H1 (cell line): ENCODE data around the gene TRAPPC2B. TPM values are rescaled to one million over a fixed set of nuclear protein-coding genes. Genes with fewer than 3 reads are reported as not detected.

Experiments
- ASH2L ChIP-seq: fragments of 200-600, 300-600 bp; sonication (generic); IDR thresholded peaks from one replicate; pipeline ENCODE4 v1.7.1; 2017; ENCODE audit warnings: low read length
- BCL11A ChIP-seq, 2 experiments: IDR thresholded peaks; one replicate each; pipeline ENCODE4 v1.6.1; 2011; ENCODE audit warnings: low read depth in 2 of 2, low read length in 2 of 2, mild to moderate bottlenecking in 2 of 2
- BRCA1 ChIP-seq: IDR thresholded peaks from 2 replicates; pipeline ENCODE4 v1.6.1; 2012; ENCODE audit warnings: low read depth, low read length, improper control_type of control experiment
- CBX8 ChIP-seq: fragments of 300-800, 300-1000 bp; sonication (generic); IDR thresholded peaks from 2 replicates; pipeline ENCODE4 v1.7.1; 2016; ENCODE audit warnings: low read depth, low read length, borderline replicate concordance
- CHD1 ChIP-seq: IDR thresholded peaks from 2 replicates; pipeline ENCODE4 v1.6.1; 2012; ENCODE audit warnings: low read depth, low read length, improper control_type of control experiment
- CREB1 ChIP-seq: IDR thresholded peaks from 2 replicates; pipeline ENCODE4 v1.6.1; 2012; ENCODE audit warnings: inconsistent platforms
- EP300 ChIP-seq, 2 experiments: IDR thresholded peaks; 1 replicate in 1 of 2; 2 replicates in 1 of 2; pipeline ENCODE4 v1.6.1; 2011 to 2012; ENCODE audit warnings: low read depth in 2 of 2, low read length in 2 of 2, mild to moderate bottlenecking in 2 of 2, borderline replicate concordance in 1 of 2, inconsistent platforms in 1 of 2, moderate library complexity in 1 of 2
- EZH2 ChIP-seq: fragments of 200-600 bp; sonication (generic); IDR thresholded peaks from 2 replicates; pipeline ENCODE4 v1.7.1; 2012; ENCODE audit warnings: low read depth, mild to moderate bottlenecking, moderate library complexity, low read length, inconsistent platforms; ENCODE audit not compliant: severe bottlenecking
- GABPA ChIP-seq: IDR thresholded peaks from 2 replicates; pipeline ENCODE4 v1.6.1; 2011; ENCODE audit warnings: mild to moderate bottlenecking, low read length, moderate library complexity, borderline replicate concordance; ENCODE audit not compliant: insufficient read depth
- GTF2F1 ChIP-seq: IDR thresholded peaks from 2 replicates; pipeline ENCODE4 v1.6.1; 2012; ENCODE audit warnings: low read depth, low read length, improper control_type of control experiment, borderline replicate concordance
- HDAC2 ChIP-seq, 2 experiments: fragments of 300-600 bp in 1 of 2; sonication (generic) in 1 of 2; IDR thresholded peaks; 2 replicates each; pipeline ENCODE4 v1.6.1; 2011 to 2012; ENCODE audit warnings: low read depth in 2 of 2, low read length in 2 of 2, mild to moderate bottlenecking in 2 of 2, moderate library complexity in 2 of 2, borderline replicate concordance in 1 of 2, inconsistent platforms in 1 of 2
- JUN ChIP-seq: IDR thresholded peaks from 2 replicates; pipeline ENCODE4 v1.6.1; 2011; ENCODE audit warnings: low read depth, mild to moderate bottlenecking, improper control_type of control experiment, low read length
- KDM5A ChIP-seq: fragments of 200-600 bp; IDR thresholded peaks from 2 replicates; pipeline ENCODE4 v1.7.1; 2012; ENCODE audit warnings: mild to moderate bottlenecking, low read length, inconsistent platforms, mixed read lengths
- MAX ChIP-seq: IDR thresholded peaks from 2 replicates; pipeline ENCODE4 v1.6.1; 2012; ENCODE audit warnings: inconsistent platforms
- NANOG ChIP-seq: IDR thresholded peaks from 2 replicates; pipeline ENCODE4 v1.6.1; 2011; ENCODE audit warnings: low read length, low read depth, mild to moderate bottlenecking, inconsistent platforms; ENCODE audit not compliant: insufficient read depth, poor library complexity, severe bottlenecking
- POLR2A ChIP-seq, 2 experiments: IDR thresholded peaks; 1 replicate in 1 of 2; 2 replicates in 1 of 2; pipeline ENCODE4 v1.6.1; 2011; ENCODE audit warnings: low read depth in 2 of 2, low read length in 2 of 2, mild to moderate bottlenecking in 2 of 2; ENCODE audit errors: control extremely low read depth in 1 of 2
- RAD21 ChIP-seq, 2 experiments: IDR thresholded peaks in 1 of 2; conservative IDR thresholded peaks in 1 of 2; 2 replicates each; pipeline ENCODE4 v1.6.1; 2011; ENCODE audit warnings: low read depth in 2 of 2, low read length in 2 of 2, improper control_type of control experiment in 1 of 2, inconsistent platforms in 1 of 2, mild to moderate bottlenecking in 1 of 2, moderate library complexity in 1 of 2
- RNF2 ChIP-seq: fragments of 200-900, 300-1000 bp; sonication (generic); IDR thresholded peaks from 2 replicates; pipeline ENCODE4 v1.7.1; 2016; ENCODE audit warnings: borderline replicate concordance, low read depth, mild to moderate bottlenecking, antibody characterized with exemption, low read length; ENCODE audit not compliant: poor library complexity, severe bottlenecking; ENCODE audit errors: missing control alignments
- RXRA ChIP-seq: IDR thresholded peaks from 2 replicates; pipeline ENCODE4 v1.6.1; 2011; ENCODE audit warnings: low read depth, mild to moderate bottlenecking, low read length, moderate library complexity; ENCODE audit not compliant: insufficient read depth
- SIN3A ChIP-seq, 2 experiments: IDR thresholded peaks in 1 of 2; conservative IDR thresholded peaks in 1 of 2; 2 replicates each; pipeline ENCODE4 v1.6.1; 2011 to 2012; ENCODE audit warnings: low read length in 2 of 2, improper control_type of control experiment in 1 of 2, low read depth in 1 of 2, mild to moderate bottlenecking in 1 of 2
- SIRT6 ChIP-seq: IDR thresholded peaks from one replicate; pipeline ENCODE4 v1.7.1; 2012; ENCODE audit warnings: low read length, inconsistent platforms
- TAF7 ChIP-seq: optimal IDR thresholded peaks from 2 replicates; pipeline ENCODE3; 2011; ENCODE audit warnings: low read depth, mild to moderate bottlenecking, inconsistent platforms, low read length, moderate library complexity, borderline replicate concordance
- TBP ChIP-seq: IDR thresholded peaks from 2 replicates; pipeline ENCODE4 v1.6.1; 2011; ENCODE audit warnings: low read depth, low read length, improper control_type of control experiment
- polyA plus RNA-seq, 7 experiments: library from polyadenylated mRNA; depleted of rRNA in 3 of 7; stranded (reverse) in 5 of 7; unstranded in 2 of 7; fragments of >200 nt in 5 of 7; fragments of 200-250 nt in 2 of 7; gene quantifications; 1 replicate in 5 of 7; 2 replicates in 1 of 7; 4 replicates in 1 of 7; pipeline versions ENCODE4 v1.2.1 to v1.2.3, GENCODE V29; 2011 to 2013; ENCODE audit warnings: missing spikeins in 2 of 7, mixed read lengths in 2 of 7
- total RNA-seq: library from RNA; stranded (reverse); fragmentation: NEBNext Ultra II Directional; extraction: Animal tissue kit (Norgen Biotek cat#: 25700); gene quantifications from 2 replicates; pipeline ENCODE4 v1.2.1, GENCODE V29; 2021

The TRAPPC2B gene
- total and polyA plus RNA-seq, 2 of the 8 experiments (the other 6 are each of a cell fraction or from before 2014, with no cell fraction given) = 8.7 to 28.3 TPM

- 0 out of 4 replicates have a peak, but pooled peaks of 1 of the 2 experiments have one; percentile 7 for TF ChIP-seq HDAC2 (IDR thresholded peaks at IDR 0.05; ENCODE audit: borderline replicate concordance in 1 of 2, low read depth in 2 of 2, low read length in 2 of 2)
- no peak for TF ChIP-seq CHD1
- TF ChIP-seq RXRA = no peak
- no peak for TF ChIP-seq BCL11A (IDR thresholded peaks at IDR 0.05; ENCODE audit: low read depth in 2 of 2, low read length in 2 of 2)
- TF ChIP-seq BRCA1 = peak; percentile 58; the same call in 1 of the 2 replicates
- no peak for TF ChIP-seq NANOG
- peak; percentile 99 for TF ChIP-seq CREB1
- TF ChIP-seq RAD21 (IDR thresholded peaks at IDR 0.05 in 1 of 2, conservative IDR thresholded peaks at IDR 0.05 in 1 of 2; ENCODE audit: low read depth in 2 of 2, low read length in 2 of 2) = no peak
- TF ChIP-seq TBP = peak; percentile 91
- TF ChIP-seq SIRT6 = no peak
- peak; percentile 80 to 90 for TF ChIP-seq POLR2A (IDR thresholded peaks at IDR 0.05; ENCODE audit: control extremely low read depth in 1 of 2, low read depth in 2 of 2, low read length in 2 of 2)
- no peak for TF ChIP-seq KDM5A
- peak; percentile 33 for TF ChIP-seq ASH2L
- TF ChIP-seq EP300 (IDR thresholded peaks at IDR 0.05; ENCODE audit: borderline replicate concordance in 1 of 2, low read depth in 2 of 2, low read length in 2 of 2) = no peak
- TF ChIP-seq EZH2 = no peak
- TF ChIP-seq TAF7 = no peak
- no peak for TF ChIP-seq CBX8
- peak; percentile 75; the same call in 1 of the 2 replicates for TF ChIP-seq GTF2F1
- peak; percentile 92 for TF ChIP-seq GABPA
- peak; percentile 88 to 98 for TF ChIP-seq SIN3A (conservative IDR thresholded peaks at IDR 0.05 in 1 of 2, IDR thresholded peaks at IDR 0.05 in 1 of 2; ENCODE audit: low read depth in 1 of 2, low read length in 2 of 2)
- TF ChIP-seq MAX = peak; percentile 73
- TF ChIP-seq RNF2 = no peak
- TF ChIP-seq JUN = peak; percentile 70; the same call in 1 of the 2 replicates
Observed at GRCh38 chr19:57362997-57363687, at the start of gene TRAPPC2B, which contains the start of gene ZNF547 (continued).
